Transverse colon (tissue), 4 donors: ENCODE results near the gene SERPINA3.

Experiments
- CTCF ChIP-seq, 5 experiments: fragments of 200-600 bp in 3 of 5; fragments of 450-650 bp in 2 of 5; sonication (generic) in 3 of 5; IDR thresholded peaks; 1 replicate in 2 of 5; 2 replicates in 3 of 5; pipeline ENCODE4 v1.5.1; 2016 to 2017; ENCODE audit warnings: antibody characterized with exemption in 5 of 5, inconsistent platforms in 3 of 5, mild to moderate bottlenecking in 2 of 5, moderate library complexity in 1 of 5
- POLR2A ChIP-seq: fragments of 450-650 bp; IDR thresholded peaks from one replicate; pipeline ENCODE4 v1.6.1; 2016; ENCODE audit warnings: antibody characterized with exemption, mild to moderate bottlenecking, moderate library complexity
- POLR2AphosphoS5 ChIP-seq, 3 donors: sonication (generic); formaldehyde crosslinking; IDR thresholded peaks; one replicate each; pipeline ENCODE4 v1.6.1; 2016; ENCODE audit warnings: antibody characterized with exemption in 3 of 3

GRCh38 chr14:94583557-94583956 is 28.6 kb upstream of the SERPINA3 start:
- TF ChIP-seq CTCF (IDR thresholded peaks at IDR 0.05) (no peak), POLR2AphosphoS5 (IDR thresholded peaks at IDR 0.05) (no peak), POLR2A (no peak)
